K562 (cell line): ENCODE results near the gene OSTF1. TPM values are rescaled to one million over a fixed set of nuclear protein-coding genes. Genes with fewer than 3 reads are reported as not detected.

Experiments used
- ATAC-seq: fragments of 200-7000 bp; cut with Tn5 transposase; 3 replicates; pipeline ENCODE4 v1.9.1; 2020; ENCODE audit warnings: moderate library complexity
- BruUV-seq: library from RNA; stranded (reverse); fragments of 400-500 nt; replicated peaks from 2 replicates; lab custom pipeline; 2021; lab: Mats Ljungman, UMichigan
- CTCF ChIA-PET: fragments of 300-600 bp; formaldehyde crosslinking; extraction: SDS; loops from one replicate; lab custom pipeline; 2021; ENCODE audit warnings: low intra/inter-chr PET ratio; lab: Yijun Ruan, JAX
- POLR2A ChIA-PET: fragments of 300-600, 350-650 bp; sonication (Branson Sonifier 250); formaldehyde crosslinking; extraction: SDS; loops from one replicate; lab custom pipeline; 2021; ENCODE audit warnings: antibody characterized with exemption, inconsistent platforms; lab: Yijun Ruan, JAX
- DNase-seq, 4 experiments: peaks; one replicate each; pipeline versions ENCODE4 v3.0.0 to v3.0.0-alpha.2; 2011 to 2018; ENCODE audit warnings: low spot score in 3 of 4, mixed read lengths in 3 of 4; ENCODE audit errors: extremely low read depth in 1 of 4
- FAIRE-seq: peaks from 2 replicates; lab custom pipeline; 2011; peaks lifted over from hg19 to GRCh38; lab: Jason Lieb, UNC
- H2AFZ ChIP-seq: 2 replicates; pipeline ENCODE4 v1.6.0; 2011; ENCODE audit warnings: low read depth, low read length, control low read depth, inconsistent platforms
- H3K27ac ChIP-seq: fragments of 200-600 bp; 3 replicates; pipeline ENCODE4 v1.8.0; 2011; ENCODE audit warnings: low read depth, mild to moderate bottlenecking, control low read depth, inconsistent platforms, low read length, moderate library complexity, mixed read lengths; ENCODE audit errors: extremely low read depth
- H3K27me3 ChIP-seq, 2 experiments: fragments of 300-600 bp in 1 of 2; 2 replicates in 1 of 2; 3 replicates in 1 of 2; pipeline versions ENCODE4 v1.6.0 to v1.8.0; 2011; ENCODE audit warnings: inconsistent platforms in 2 of 2, low read length in 2 of 2, mild to moderate bottlenecking in 1 of 2, mixed read lengths in 1 of 2, moderate library complexity in 1 of 2; ENCODE audit not compliant: control insufficient read depth in 2 of 2, insufficient read depth in 2 of 2
- H3K36me3 ChIP-seq: fragments of 300-600 bp; 3 replicates; pipeline ENCODE4 v1.8.0; 2011; ENCODE audit warnings: mild to moderate bottlenecking, low read length, inconsistent platforms; ENCODE audit not compliant: control insufficient read depth, insufficient read depth
- H3K4me1 ChIP-seq, 2 experiments: fragments of 200-600 bp in 1 of 2; replicated peaks in 1 of 2; 2 replicates in 1 of 2; 3 replicates in 1 of 2; pipeline versions ENCODE4 v1.5.1 to v1.8.0; 2011; ENCODE audit warnings: inconsistent platforms in 2 of 2, low read length in 2 of 2, mild to moderate bottlenecking in 1 of 2, mixed read lengths in 1 of 2, moderate library complexity in 1 of 2; ENCODE audit not compliant: control insufficient read depth in 2 of 2, insufficient read depth in 2 of 2
- H3K4me2 ChIP-seq: 2 replicates; pipeline ENCODE4 v1.6.1; 2011; ENCODE audit warnings: low read length, control low read depth, inconsistent platforms, mixed read lengths; ENCODE audit not compliant: insufficient read depth
- H3K4me3 ChIP-seq: fragments of 200-600 bp; sonication (generic), shearing (Covaris generic); 2 replicates; pipeline ENCODE4 v1.5.1; 2016; ENCODE audit warnings: control low read depth, inconsistent platforms
- H3K79me2 ChIP-seq: fragments of 200-600 bp; 3 replicates; pipeline ENCODE4 v1.8.0; 2011; ENCODE audit warnings: low read length, inconsistent platforms; ENCODE audit not compliant: control insufficient read depth, insufficient read depth
- H3K9ac ChIP-seq, 2 experiments: 2 replicates each; pipeline versions ENCODE4 v1.6.0 to v1.6.1; 2011; ENCODE audit warnings: low read depth in 2 of 2, low read length in 2 of 2, control low read depth in 1 of 2, inconsistent platforms in 1 of 2, mild to moderate bottlenecking in 1 of 2, mixed read lengths in 1 of 2; ENCODE audit not compliant: insufficient read depth in 1 of 2
- H3K9me1 ChIP-seq: one replicate; pipeline ENCODE4 v1.6.0; 2011; ENCODE audit warnings: inconsistent platforms, mild to moderate bottlenecking, low read length, moderate library complexity; ENCODE audit not compliant: control insufficient read depth, insufficient read depth
- H3K9me3 ChIP-seq: replicated peaks from 2 replicates; pipeline ENCODE4 v1.5.1; 2011; ENCODE audit warnings: low read depth, low read length, inconsistent platforms; ENCODE audit not compliant: control insufficient read depth, insufficient read depth
- H4K20me1 ChIP-seq: replicated peaks from 2 replicates; pipeline ENCODE4 v1.6.1; 2011; ENCODE audit warnings: low read length, inconsistent platforms, mixed read lengths; ENCODE audit not compliant: control insufficient read depth, insufficient read depth
- ARID2 ChIP-seq: fragments of 450-650 bp; IDR thresholded peaks from 2 replicates; pipeline ENCODE4 v1.6.1; 2017; ENCODE audit warnings: antibody characterized with exemption, mild to moderate bottlenecking
- CBX2 ChIP-seq: fragments of 200-600 bp; sonication (generic); IDR thresholded peaks from one replicate; pipeline ENCODE4 v1.6.1; 2012; ENCODE audit warnings: mild to moderate bottlenecking, low read length, inconsistent platforms; ENCODE audit not compliant: insufficient read depth, poor library complexity, severe bottlenecking
- E2F8 ChIP-seq: fragments of 450-650 bp; IDR thresholded peaks from 2 replicates; pipeline ENCODE4 v1.7.1; 2018; ENCODE audit warnings: mild to moderate bottlenecking, low read depth; ENCODE audit not compliant: partially characterized antibody
- ELF1 ChIP-seq: fragments of 200-800 bp; sonication (Bioruptor generic); IDR thresholded peaks from 2 replicates; pipeline ENCODE4 v1.6.1; 2016; ENCODE audit warnings: missing genetic modification characterization, missing compliant biosample characterization
- HMGN3 ChIP-seq: IDR thresholded peaks from 2 replicates; pipeline ENCODE4 v1.6.1; 2011; ENCODE audit warnings: borderline replicate concordance, low read depth, mild to moderate bottlenecking, mixed read lengths, low read length; ENCODE audit not compliant: insufficient read length; ENCODE audit errors: extremely low read depth
- KLF16 ChIP-seq: IDR thresholded peaks from 2 replicates; pipeline ENCODE4 v1.6.1; 2016; ENCODE audit warnings: antibody characterized with exemption
- NCOR1 ChIP-seq: fragments of 450-650 bp; IDR thresholded peaks from 2 replicates; pipeline ENCODE4 v1.6.1; 2016; ENCODE audit warnings: mild to moderate bottlenecking, moderate library complexity
- NEUROD1 ChIP-seq: fragments of 150-350 bp; IDR thresholded peaks from 2 replicates; pipeline ENCODE4 v1.6.1; 2014; ENCODE audit warnings: borderline replicate concordance, low read length, low read depth; ENCODE audit not compliant: partially characterized antibody
- RCOR1 ChIP-seq, 2 experiments: IDR thresholded peaks; 2 replicates each; pipeline ENCODE4 v1.6.1; 2012; ENCODE audit warnings: low read depth in 2 of 2, low read length in 2 of 2, borderline replicate concordance in 1 of 2, improper control_type of control experiment in 1 of 2
- SETDB1 ChIP-seq: IDR thresholded peaks from one replicate; pipeline ENCODE4 v1.6.1; 2012; ENCODE audit warnings: low read length, control low read depth, inconsistent platforms
- TCF3 ChIP-seq: sonication (generic); formaldehyde crosslinking; IDR thresholded peaks from 2 replicates; pipeline ENCODE4 v1.4.0; 2020; ENCODE audit warnings: mild to moderate bottlenecking, missing genetic modification reagents
- ZBTB2 ChIP-seq: fragments of 450-650 bp; IDR thresholded peaks from 2 replicates; pipeline ENCODE4 v1.6.1; 2016; ENCODE audit warnings: antibody characterized with exemption
- ZNF121 ChIP-seq: sonication (generic); formaldehyde crosslinking; conservative IDR thresholded peaks from 2 replicates; pipeline ENCODE4 v1.8.0; 2022; ENCODE audit warnings: missing genetic modification reagents
- ZNF217 ChIP-seq: sonication (generic); formaldehyde crosslinking; IDR thresholded peaks from 2 replicates; pipeline ENCODE4 v1.8.0; 2022; ENCODE audit warnings: mild to moderate bottlenecking, missing genetic modification reagents
- ZNF274 ChIP-seq: IDR thresholded peaks from 2 replicates; pipeline ENCODE4 v1.6.1; 2011; ENCODE audit warnings: low read depth, mild to moderate bottlenecking, low read length, moderate library complexity, borderline replicate concordance
- ZNF583 ChIP-seq: fragments of 250-450 bp; sonication (Bioruptor Pico); IDR thresholded peaks from 2 replicates; pipeline ENCODE4 v1.4.0; 2020
- ZNF695 ChIP-seq: fragments of 450-650 bp; formaldehyde crosslinking; IDR thresholded peaks from 2 replicates; pipeline ENCODE4 v1.4.0; 2020; ENCODE audit warnings: mild to moderate bottlenecking, moderate library complexity
- WGBS: fragments of 100-300 bp; shearing (Covaris generic); methylation state at CpG from one replicate; pipeline ENCODE4 v1.1.6; 2016; ENCODE audit warnings: low coverage, mixed read lengths; ENCODE audit not compliant: insufficient coverage; ENCODE audit errors: missing lambda C conversion rate; 5-methylcytosine and 5-hydroxymethylcytosine counted together
- in situ Hi-C: fragments of 300-500 bp; cut with MboI; formaldehyde crosslinking; loops from 4 replicates; pipeline ENCODE4 v1.15.0; 2018; ENCODE audit warnings: inconsistent platforms, mixed read lengths
- intact Hi-C: fragments of 100-400 bp; cut with micrococcal nuclease; formaldehyde crosslinking; loops from 2 replicates; pipeline ENCODE4 v1.14.2; 2022
- polyA plus RNA-seq, 8 experiments: library from polyadenylated mRNA; depleted of rRNA in 4 of 8; stranded (reverse) in 5 of 8; unstranded in 3 of 8; fragments of >200 nt; fragmentation: Nextera tagmentation in 2 of 8; fragmentation: Illumina TruSeq in 1 of 8; extraction: Ambion mirVana in 2 of 8; extraction: Trizol in 1 of 8; gene quantifications; 2 replicates each; pipeline versions ENCODE4 v1.2.1 to v1.2.3, GENCODE V29; 2011 to 2014; ENCODE audit warnings: inconsistent platforms in 1 of 8, missing spikeins in 1 of 8
- total RNA-seq, 7 experiments: library from RNA; depleted of rRNA in 6 of 7; stranded (reverse); fragments of >200 nt in 6 of 7; fragmentation: Illumina TruSeq in 2 of 7; extraction: Trizol in 2 of 7; gene quantifications; 2 replicates each; pipeline versions ENCODE4 v1.2.1 to v1.2.3, GENCODE V29; 2011 to 2021; ENCODE audit warnings: low replicate concordance in 1 of 7
- TF ChIP-seq, protein P1 (sequence below): fragments of 250-450 bp; sonication (Bioruptor Pico); IDR thresholded peaks from 2 replicates; pipeline ENCODE4 v1.4.0; 2020; ENCODE audit warnings: mild to moderate bottlenecking, moderate library complexity

OSTF1 gene
- total and polyA plus RNA-seq, 9 of the 15 experiments (the other 6 are each of a cell fraction or from before 2014, with no cell fraction given): 15.0 to 37.3 (median 23.0) TPM

DNA sequence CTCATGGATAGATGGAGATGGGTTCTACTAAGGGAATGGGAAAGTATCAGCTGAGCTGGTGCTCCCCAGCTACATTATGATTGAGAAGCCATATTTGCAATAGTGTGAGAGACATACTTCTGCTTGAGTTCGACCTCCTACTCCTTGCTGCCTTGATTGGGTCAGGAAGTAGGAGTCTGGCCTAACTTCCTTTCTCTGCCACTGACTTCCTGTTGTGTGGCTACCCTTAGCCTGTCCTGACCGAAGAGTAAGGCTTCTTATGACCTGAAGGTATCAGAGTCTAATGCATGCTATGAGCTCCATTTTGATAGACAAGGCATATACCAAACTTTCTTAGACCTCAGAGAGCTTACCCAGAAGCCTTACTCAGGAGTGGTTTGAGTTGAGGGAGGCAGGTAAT lies 53.9 kb downstream of the OSTF1 start:
- in situ Hi-C loops: no loop called here
- no peaks in the 10 kb centered on the region for H4K20me1 ChIP-seq
- CTCF ChIA-PET: no interaction called here

More for the DNA sequence above, 53.9 kb downstream of the OSTF1 start:
- Histone ChIP-seq H2AFZ (no peak overlapping the region), H3K4me1 (no peaks in the 10 kb centered on the region), H3K9me3 (no peaks in the 10 kb centered on the region), H3K9ac (no peak overlapping the region), H3K4me3 (no peak overlapping the region), H3K27ac (no peak overlapping the region), H3K79me2 (no peaks in the 10 kb centered on the region), H3K9me1 (no peaks in the 10 kb centered on the region), H3K36me3 (peaks cover 5% of the 10 kb centered on the region; the same call in 1 of the 3 replicates), H3K27me3 (no peaks in the 10 kb centered on the region), H3K4me2 (no peak overlapping the region)
- TF ChIP-seq NCOR1 (no peak), CBX2 (no peak), ELF1 (no peak), E2F8 (no peak), SETDB1 (no peak), ARID2 (no peak), KLF16 (no peak), ZNF217 (CRISPR knock-in tag) (no peak), NEUROD1 (no peak), RCOR1 (IDR thresholded peaks at IDR 0.05; ENCODE audit: borderline replicate concordance in 1 of 2, low read depth in 2 of 2, low read length in 2 of 2) (no peak), ZBTB2 (no peak), ZNF583 (CRISPR knock-in tag) (no peak), ZNF121 (no peak), TCF3 (no peak), HMGN3 (no peak), ZNF695 (CRISPR knock-in tag) (no peak), ZNF274 (no peak)
- TF ChIP-seq, protein P1, sequence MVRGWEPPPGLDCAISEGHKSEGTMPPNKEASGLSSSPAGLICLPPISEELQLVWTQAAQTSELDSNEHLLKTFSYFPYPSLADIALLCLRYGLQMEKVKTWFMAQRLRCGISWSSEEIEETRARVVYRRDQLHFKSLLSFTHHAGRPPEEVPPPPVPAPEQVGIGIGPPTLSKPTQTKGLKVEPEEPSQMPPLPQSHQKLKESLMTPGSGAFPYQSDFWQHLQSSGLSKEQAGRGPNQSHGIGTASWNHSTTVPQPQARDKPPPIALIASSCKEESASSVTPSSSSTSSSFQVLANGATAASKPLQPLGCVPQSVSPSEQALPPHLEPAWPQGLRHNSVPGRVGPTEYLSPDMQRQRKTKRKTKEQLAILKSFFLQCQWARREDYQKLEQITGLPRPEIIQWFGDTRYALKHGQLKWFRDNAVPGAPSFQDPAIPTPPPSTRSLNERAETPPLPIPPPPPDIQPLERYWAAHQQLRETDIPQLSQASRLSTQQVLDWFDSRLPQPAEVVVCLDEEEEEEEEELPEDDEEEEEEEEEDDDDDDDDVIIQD (CRISPR knock-in tag): no peak
- ATAC-seq: no peak
- 55% methylated on average over 2 of the region's 2 CpGs for WGBS
- POLR2A ChIA-PET: interaction anchor here (0.9 kb wide), 2 partner anchors 12 kb away, joined by 3 read pairs; no protein-coding TSS in a partner anchor
- DNase-seq: no peak
- intact Hi-C loops: no loop called here
- FAIRE-seq: no peak
- no TSS peak for BruUV-seq
